Hepatocyte (in vitro differentiated cells): Measurements from ENCODE around the gene BORCS6.

Experiments
- EZH2 ChIP-seq: fragments of 200-600 bp; sonication (generic); IDR thresholded peaks from 2 replicates; pipeline ENCODE4 v1.6.1; 2016; ENCODE audit warnings: antibody characterized with exemption, mild to moderate bottlenecking, borderline replicate concordance
- TF ChIP-seq, protein P1 (sequence below): fragments of 200-600 bp; sonication (generic); IDR thresholded peaks from 2 replicates; pipeline ENCODE4 v1.5.1; 2016; ENCODE audit warnings: antibody characterized with exemption, mild to moderate bottlenecking; ENCODE audit not compliant: poor library complexity

DNA sequence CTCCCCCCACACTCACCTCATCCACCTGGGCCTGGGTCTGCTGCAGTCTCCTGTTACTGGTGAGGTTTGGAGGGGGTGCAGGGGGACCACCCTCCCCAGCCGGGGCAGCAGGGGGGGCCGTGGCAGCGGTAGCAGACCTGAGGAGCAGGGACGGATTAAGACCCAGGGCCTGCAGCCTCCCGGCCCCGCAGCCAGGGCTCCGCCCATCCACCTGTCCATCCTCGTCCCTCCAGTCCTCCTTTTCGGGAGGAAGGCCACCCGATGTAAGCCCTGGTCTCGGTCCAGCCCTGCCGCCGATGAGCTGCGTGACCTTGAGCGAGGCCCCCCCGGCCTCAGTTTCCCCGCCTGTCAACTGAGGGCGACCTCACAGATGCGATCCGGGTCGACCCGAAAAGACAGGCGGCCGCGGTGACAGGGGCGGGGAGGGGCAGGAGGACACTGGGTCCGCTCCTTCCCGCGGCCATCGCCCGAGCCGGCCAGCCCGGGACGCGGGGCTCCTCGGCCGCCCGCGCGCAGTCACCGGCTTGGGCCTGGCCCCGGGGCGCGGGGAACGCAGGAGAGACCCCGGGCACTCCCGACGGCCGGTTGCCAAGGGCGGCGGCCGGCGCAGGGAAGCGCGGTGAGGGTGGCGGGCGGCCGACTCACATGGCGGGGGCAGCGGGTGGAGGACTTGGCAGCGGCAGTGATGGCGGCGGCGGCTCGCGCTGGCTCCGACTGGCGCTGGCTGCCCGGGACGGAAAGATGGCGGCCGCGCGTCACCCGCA, 27.6 kb downstream of the BORCS6 start, which contains the start of gene VAMP2:
- TF ChIP-seq, protein P1, sequence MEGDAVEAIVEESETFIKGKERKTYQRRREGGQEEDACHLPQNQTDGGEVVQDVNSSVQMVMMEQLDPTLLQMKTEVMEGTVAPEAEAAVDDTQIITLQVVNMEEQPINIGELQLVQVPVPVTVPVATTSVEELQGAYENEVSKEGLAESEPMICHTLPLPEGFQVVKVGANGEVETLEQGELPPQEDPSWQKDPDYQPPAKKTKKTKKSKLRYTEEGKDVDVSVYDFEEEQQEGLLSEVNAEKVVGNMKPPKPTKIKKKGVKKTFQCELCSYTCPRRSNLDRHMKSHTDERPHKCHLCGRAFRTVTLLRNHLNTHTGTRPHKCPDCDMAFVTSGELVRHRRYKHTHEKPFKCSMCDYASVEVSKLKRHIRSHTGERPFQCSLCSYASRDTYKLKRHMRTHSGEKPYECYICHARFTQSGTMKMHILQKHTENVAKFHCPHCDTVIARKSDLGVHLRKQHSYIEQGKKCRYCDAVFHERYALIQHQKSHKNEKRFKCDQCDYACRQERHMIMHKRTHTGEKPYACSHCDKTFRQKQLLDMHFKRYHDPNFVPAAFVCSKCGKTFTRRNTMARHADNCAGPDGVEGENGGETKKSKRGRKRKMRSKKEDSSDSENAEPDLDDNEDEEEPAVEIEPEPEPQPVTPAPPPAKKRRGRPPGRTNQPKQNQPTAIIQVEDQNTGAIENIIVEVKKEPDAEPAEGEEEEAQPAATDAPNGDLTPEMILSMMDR = no peak
- no peak for TF ChIP-seq EZH2
